Measurements from ENCODE around the gene VWF.
"Not testable (repeated sequence)": the region's sequence is repeated elsewhere in the genome, so short reads cannot be mapped to it uniquely, and the experiment has no call there.

DNA sequence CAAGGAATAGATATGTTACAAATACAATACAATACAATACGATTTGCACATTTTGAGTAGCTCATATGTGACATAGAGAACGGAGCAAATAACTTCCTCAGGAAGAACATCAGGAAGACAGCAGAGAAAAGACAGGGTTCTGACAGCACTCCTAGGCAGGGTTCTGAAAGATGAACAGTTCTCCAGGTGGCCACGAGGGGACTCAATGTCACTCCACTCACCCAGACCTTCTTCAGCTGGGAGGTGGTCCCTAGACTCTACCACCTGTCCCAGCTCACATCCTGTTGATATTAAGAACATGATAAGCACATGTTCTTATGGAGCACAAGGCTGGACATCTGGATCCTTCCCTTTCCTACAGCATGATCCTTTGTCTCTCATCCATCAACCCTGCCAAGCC, 109.2 kb downstream of the VWF start:
- TF ChIP-seq, protein P1, sequence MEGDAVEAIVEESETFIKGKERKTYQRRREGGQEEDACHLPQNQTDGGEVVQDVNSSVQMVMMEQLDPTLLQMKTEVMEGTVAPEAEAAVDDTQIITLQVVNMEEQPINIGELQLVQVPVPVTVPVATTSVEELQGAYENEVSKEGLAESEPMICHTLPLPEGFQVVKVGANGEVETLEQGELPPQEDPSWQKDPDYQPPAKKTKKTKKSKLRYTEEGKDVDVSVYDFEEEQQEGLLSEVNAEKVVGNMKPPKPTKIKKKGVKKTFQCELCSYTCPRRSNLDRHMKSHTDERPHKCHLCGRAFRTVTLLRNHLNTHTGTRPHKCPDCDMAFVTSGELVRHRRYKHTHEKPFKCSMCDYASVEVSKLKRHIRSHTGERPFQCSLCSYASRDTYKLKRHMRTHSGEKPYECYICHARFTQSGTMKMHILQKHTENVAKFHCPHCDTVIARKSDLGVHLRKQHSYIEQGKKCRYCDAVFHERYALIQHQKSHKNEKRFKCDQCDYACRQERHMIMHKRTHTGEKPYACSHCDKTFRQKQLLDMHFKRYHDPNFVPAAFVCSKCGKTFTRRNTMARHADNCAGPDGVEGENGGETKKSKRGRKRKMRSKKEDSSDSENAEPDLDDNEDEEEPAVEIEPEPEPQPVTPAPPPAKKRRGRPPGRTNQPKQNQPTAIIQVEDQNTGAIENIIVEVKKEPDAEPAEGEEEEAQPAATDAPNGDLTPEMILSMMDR (IDR thresholded peaks at IDR 0.05) = not testable (repeated sequence)
- not testable (repeated sequence) for TF ChIP-seq POLR2A, POLR2AphosphoS5, EP300 (IDR thresholded peaks at IDR 0.05)

Measured in upper lobe of left lung (tissue), 4 donors.